HL-60 (cell line): ENCODE measurements around the gene HOXD4.

ENCODE experiments used
- DNase-seq, 2 experiments: peaks; one replicate each; pipeline ENCODE4 v3.0.0-alpha.2; 2010 to 2020; ENCODE audit warnings: low read depth in 1 of 2, low spot score in 1 of 2
- H3K27ac ChIP-seq: fragments of 250-450 bp; sonication (Bioruptor Pico); replicated peaks from 2 replicates; pipeline ENCODE4 v1.5.1; 2020; ENCODE audit warnings: mild to moderate bottlenecking, moderate library complexity
- H3K27me3 ChIP-seq: fragments of 250-450 bp; sonication (Bioruptor Pico); 2 replicates; pipeline ENCODE4 v1.5.1; 2021; ENCODE audit warnings: mild to moderate bottlenecking, moderate library complexity; ENCODE audit not compliant: insufficient read depth, poor library complexity, severe bottlenecking
- H3K4me3 ChIP-seq: replicated peaks from 2 replicates; pipeline ENCODE4 v1.5.1; 2011; ENCODE audit warnings: mild to moderate bottlenecking, control low read depth, low read length; ENCODE audit not compliant: insufficient read depth
- GABPA ChIP-seq: IDR thresholded peaks from 2 replicates; pipeline ENCODE4 v1.6.1; 2012; ENCODE audit warnings: low read depth
- POLR2AphosphoS5 ChIP-seq: IDR thresholded peaks from 2 replicates; pipeline ENCODE4 v1.6.1; 2012; ENCODE audit warnings: low read depth
- SPI1 ChIP-seq: IDR thresholded peaks from 2 replicates; pipeline ENCODE4 v1.6.1; 2012; ENCODE audit warnings: low read depth, mild to moderate bottlenecking, borderline replicate concordance
- TF ChIP-seq, protein P1 (sequence below): IDR thresholded peaks from 2 replicates; pipeline ENCODE4 v1.6.1; 2012; ENCODE audit warnings: low read depth; ENCODE audit not compliant: insufficient replicate concordance
- TF ChIP-seq, protein P2 (sequence below): IDR thresholded peaks from one replicate; pipeline ENCODE4 v1.5.1; 2011; ENCODE audit warnings: low read length, control low read depth, inconsistent platforms; ENCODE audit not compliant: insufficient read depth

The HOXD4 gene

DNA sequence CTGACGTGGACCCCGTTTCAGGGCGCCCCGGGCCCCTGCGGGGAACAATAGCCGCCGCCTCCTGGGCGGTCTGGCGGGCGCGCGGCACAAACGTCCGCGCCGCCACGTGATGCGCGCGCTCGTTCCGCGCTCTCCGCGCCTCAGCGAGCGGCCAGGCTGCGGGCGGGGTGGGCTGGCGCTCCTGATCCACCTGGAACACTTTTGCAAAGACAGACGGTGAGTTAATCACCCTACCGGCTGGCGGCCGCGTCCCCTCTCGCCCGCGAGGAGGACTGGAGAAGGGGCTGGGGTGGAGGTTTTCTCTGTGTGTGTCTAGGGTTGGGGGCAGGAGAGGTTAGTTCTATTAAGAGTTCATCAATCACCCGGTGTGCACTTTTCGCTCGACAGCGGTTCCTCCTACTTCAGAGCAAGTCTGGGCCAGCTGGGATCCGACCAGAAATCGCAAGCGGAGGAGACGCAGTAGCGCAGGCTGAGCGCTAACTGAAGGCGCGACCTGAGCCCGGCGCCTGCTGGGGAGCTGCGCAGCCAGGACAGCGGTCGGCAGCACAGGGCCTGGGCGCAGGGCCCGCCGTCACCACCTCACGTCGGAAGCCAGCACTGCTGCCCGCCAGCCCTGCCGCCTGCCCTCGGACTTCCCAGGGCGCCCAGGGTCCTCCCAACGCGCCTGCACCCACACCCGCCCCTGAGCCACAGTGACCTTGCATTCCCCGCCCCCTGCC, 26.8 kb downstream of the HOXD4 start:
- Histone ChIP-seq H3K4me3 (peak overlapping the region; percentile 26), H3K27ac (no peak overlapping the region), H3K27me3 (peaks cover 68% of the 10 kb centered on the region)
- TF ChIP-seq, protein P1, sequence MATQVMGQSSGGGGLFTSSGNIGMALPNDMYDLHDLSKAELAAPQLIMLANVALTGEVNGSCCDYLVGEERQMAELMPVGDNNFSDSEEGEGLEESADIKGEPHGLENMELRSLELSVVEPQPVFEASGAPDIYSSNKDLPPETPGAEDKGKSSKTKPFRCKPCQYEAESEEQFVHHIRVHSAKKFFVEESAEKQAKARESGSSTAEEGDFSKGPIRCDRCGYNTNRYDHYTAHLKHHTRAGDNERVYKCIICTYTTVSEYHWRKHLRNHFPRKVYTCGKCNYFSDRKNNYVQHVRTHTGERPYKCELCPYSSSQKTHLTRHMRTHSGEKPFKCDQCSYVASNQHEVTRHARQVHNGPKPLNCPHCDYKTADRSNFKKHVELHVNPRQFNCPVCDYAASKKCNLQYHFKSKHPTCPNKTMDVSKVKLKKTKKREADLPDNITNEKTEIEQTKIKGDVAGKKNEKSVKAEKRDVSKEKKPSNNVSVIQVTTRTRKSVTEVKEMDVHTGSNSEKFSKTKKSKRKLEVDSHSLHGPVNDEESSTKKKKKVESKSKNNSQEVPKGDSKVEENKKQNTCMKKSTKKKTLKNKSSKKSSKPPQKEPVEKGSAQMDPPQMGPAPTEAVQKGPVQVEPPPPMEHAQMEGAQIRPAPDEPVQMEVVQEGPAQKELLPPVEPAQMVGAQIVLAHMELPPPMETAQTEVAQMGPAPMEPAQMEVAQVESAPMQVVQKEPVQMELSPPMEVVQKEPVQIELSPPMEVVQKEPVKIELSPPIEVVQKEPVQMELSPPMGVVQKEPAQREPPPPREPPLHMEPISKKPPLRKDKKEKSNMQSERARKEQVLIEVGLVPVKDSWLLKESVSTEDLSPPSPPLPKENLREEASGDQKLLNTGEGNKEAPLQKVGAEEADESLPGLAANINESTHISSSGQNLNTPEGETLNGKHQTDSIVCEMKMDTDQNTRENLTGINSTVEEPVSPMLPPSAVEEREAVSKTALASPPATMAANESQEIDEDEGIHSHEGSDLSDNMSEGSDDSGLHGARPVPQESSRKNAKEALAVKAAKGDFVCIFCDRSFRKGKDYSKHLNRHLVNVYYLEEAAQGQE, result no peak
- no peak for TF ChIP-seq SPI1
- TF ChIP-seq, protein P2, sequence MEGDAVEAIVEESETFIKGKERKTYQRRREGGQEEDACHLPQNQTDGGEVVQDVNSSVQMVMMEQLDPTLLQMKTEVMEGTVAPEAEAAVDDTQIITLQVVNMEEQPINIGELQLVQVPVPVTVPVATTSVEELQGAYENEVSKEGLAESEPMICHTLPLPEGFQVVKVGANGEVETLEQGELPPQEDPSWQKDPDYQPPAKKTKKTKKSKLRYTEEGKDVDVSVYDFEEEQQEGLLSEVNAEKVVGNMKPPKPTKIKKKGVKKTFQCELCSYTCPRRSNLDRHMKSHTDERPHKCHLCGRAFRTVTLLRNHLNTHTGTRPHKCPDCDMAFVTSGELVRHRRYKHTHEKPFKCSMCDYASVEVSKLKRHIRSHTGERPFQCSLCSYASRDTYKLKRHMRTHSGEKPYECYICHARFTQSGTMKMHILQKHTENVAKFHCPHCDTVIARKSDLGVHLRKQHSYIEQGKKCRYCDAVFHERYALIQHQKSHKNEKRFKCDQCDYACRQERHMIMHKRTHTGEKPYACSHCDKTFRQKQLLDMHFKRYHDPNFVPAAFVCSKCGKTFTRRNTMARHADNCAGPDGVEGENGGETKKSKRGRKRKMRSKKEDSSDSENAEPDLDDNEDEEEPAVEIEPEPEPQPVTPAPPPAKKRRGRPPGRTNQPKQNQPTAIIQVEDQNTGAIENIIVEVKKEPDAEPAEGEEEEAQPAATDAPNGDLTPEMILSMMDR, result no peak
- no peak for DNase-seq

DNA sequence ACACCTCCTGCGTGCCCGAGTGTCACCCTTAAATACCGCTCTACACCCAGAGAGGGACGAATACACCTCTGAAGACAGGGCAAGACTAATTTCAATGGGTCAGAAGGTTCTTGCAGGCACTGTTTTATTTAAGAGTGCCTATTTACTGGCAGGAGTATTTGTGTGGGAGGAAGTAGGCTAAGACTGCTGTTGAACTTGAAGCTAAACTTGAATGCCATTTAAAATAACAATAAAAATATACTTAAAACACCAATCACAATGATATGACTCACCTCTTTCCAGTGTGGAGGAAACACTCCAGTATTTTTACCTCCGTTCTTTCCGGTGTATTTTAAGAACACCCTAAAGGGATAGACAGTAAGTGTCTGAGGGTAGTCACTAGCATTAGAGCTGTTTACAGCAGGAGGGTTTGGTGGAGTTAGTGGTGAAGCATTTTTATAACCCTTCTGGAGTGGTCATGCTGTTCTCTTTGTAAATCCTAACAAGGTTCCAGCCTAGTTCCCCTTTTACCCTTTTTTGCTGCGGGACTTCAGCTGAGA, 27.5 kb downstream of the HOXD4 start:
- Histone ChIP-seq H3K4me3 (no peak overlapping the region), H3K27me3 (peaks cover 62% of the 10 kb centered on the region), H3K27ac (no peak overlapping the region)
- no peak for DNase-seq
- TF ChIP-seq POLR2AphosphoS5, result no peak
- no peak for TF ChIP-seq SPI1
- TF ChIP-seq GABPA, result no peak
- TF ChIP-seq, protein P1, result no peak
- TF ChIP-seq, protein P2, result no peak

DNA sequence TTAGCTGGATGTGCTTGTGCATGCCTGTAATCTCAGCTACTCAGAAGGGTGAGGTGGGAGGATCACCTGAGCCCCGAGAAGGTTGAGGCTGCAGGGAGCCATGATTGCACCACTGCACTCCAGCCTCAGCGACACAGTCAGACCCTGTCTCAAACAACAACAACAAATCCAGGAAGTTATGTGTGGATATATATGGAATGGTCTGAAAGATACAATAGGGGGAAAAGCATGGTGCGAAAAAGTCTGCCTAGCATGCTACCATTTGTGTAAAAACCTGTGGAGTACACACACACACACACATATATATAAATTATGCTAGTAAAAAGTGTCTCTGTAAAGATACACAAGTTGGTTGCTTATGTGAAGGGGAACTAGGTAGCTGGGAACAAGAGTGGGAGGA, 30.2 kb downstream of the HOXD4 start:
- H3K27me3 ChIP-seq, result peaks cover 44% of the 10 kb centered on the region
- no peak for DNase-seq
- TF ChIP-seq POLR2AphosphoS5, result no peak
- TF ChIP-seq, protein P2, result no peak
- TF ChIP-seq, protein P1, result no peak
- TF ChIP-seq GABPA, result no peak
- no peak for TF ChIP-seq SPI1
- H3K27ac ChIP-seq, result no peak overlapping the region
- H3K4me3 ChIP-seq, result no peak overlapping the region
